Measurements from ENCODE around the gene VPS16. TPM values are rescaled to one million over a fixed set of nuclear protein-coding genes. Genes with fewer than 3 reads are reported as not detected.

The VPS16 gene
- total and polyA plus RNA-seq, 2 donors (not counting 1 experiment from before 2014, with no cell fraction given): 32.9 to 46.1 TPM

GRCh38 chr20:2814587-2815051 is 25.9 kb upstream of the VPS16 start, which contains the start of gene C20orf141:
C20orf141 (plus strand) TSS chr20:2814987; CDS start chr20:2815185, 198 bp downstream.
- H3K27ac ChIP-seq (ENCODE audit: insufficient read depth, low read length): peak within 1 kb of the TSS; percentile 81
- H2AFZ ChIP-seq (ENCODE audit: low read length): no peak within 1 kb of the TSS
- DNase-seq (ENCODE audit: low read depth in 2 of 2): peak; percentile 96

GRCh38 chr20:2815242-2815900 is 25.2 kb upstream of the VPS16 start:
- Histone ChIP-seq H3K4me1 (ENCODE audit: control insufficient read depth, extremely low read depth, insufficient read depth, low read length) (peaks cover 22% of the 10 kb centered on the region), H3K27ac (ENCODE audit: insufficient read depth, low read length) (peak overlapping the region; percentile 81), H3K4me3 (replicated peaks in 1 of 4; ENCODE audit: control extremely low read depth in 1 of 4, insufficient read depth in 1 of 4, low read depth in 3 of 4, low read length in 4 of 4) (no peak overlapping the region), H3K4me2 (ENCODE audit: extremely low read depth, insufficient read depth, low read length) (no peak overlapping the region), H3K9me3 (ENCODE audit: control insufficient read depth, insufficient read depth, low read depth, low read length) (no peaks in the 10 kb centered on the region), H3K36me3 (ENCODE audit: control insufficient read depth, insufficient read depth, low read length) (no peaks in the 10 kb centered on the region), H4K20me1 (ENCODE audit: control insufficient read depth, extremely low read depth, insufficient read depth, low read length) (no peaks in the 10 kb centered on the region), H3K79me2 (ENCODE audit: control insufficient read depth, insufficient read depth, low read length) (no peaks in the 10 kb centered on the region), H3K9ac (ENCODE audit: insufficient read depth, low read length) (peak overlapping the region; percentile 41), H3K27me3 (ENCODE audit: control insufficient read depth, insufficient read depth, low read length) (peaks cover under 1% of the 10 kb centered on the region), H2AFZ (ENCODE audit: low read length) (no peak overlapping the region)
- TF ChIP-seq CTCF (conservative IDR thresholded peaks at IDR 0.05 in 1 of 2, IDR thresholded peaks at IDR 0.05 in 1 of 2; ENCODE audit: low read depth in 1 of 2, low read length in 2 of 2): no peak
- no peak for TF ChIP-seq EZH2 (IDR thresholded peaks at IDR 0.05; ENCODE audit: low read length, missing control alignments)
- DNase-seq (ENCODE audit: low read depth in 2 of 2): no peak

More at GRCh38 chr20:2814587-2815051, 25.9 kb upstream of the VPS16 start, which contains the start of gene C20orf141:
- Histone ChIP-seq H4K20me1 (ENCODE audit: control insufficient read depth, extremely low read depth, insufficient read depth, low read length) (no peaks in the 10 kb centered on the region), H3K27me3 (ENCODE audit: control insufficient read depth, insufficient read depth, low read length) (no peaks in the 10 kb centered on the region), H3K36me3 (ENCODE audit: control insufficient read depth, insufficient read depth, low read length) (no peaks in the 10 kb centered on the region), H3K4me1 (ENCODE audit: control insufficient read depth, extremely low read depth, insufficient read depth, low read length) (peaks cover 18% of the 10 kb centered on the region), H3K4me2 (ENCODE audit: extremely low read depth, insufficient read depth, low read length) (peak within 1 kb of the TSS; percentile 42), H3K9ac (ENCODE audit: insufficient read depth, low read length) (peak within 1 kb of the TSS; percentile 41), H3K79me2 (ENCODE audit: control insufficient read depth, insufficient read depth, low read length) (no peaks in the 10 kb centered on the region), H3K4me3 (replicated peaks in 1 of 4; ENCODE audit: control extremely low read depth in 1 of 4, insufficient read depth in 1 of 4, low read depth in 3 of 4, low read length in 4 of 4) (no peak within 1 kb of the TSS), H3K9me3 (ENCODE audit: control insufficient read depth, insufficient read depth, low read depth, low read length) (no peaks in the 10 kb centered on the region)
- no peak for TF ChIP-seq CTCF (conservative IDR thresholded peaks at IDR 0.05 in 1 of 2, IDR thresholded peaks at IDR 0.05 in 1 of 2; ENCODE audit: low read depth in 1 of 2, low read length in 2 of 2)
- no peak for TF ChIP-seq EZH2 (IDR thresholded peaks at IDR 0.05; ENCODE audit: low read length, missing control alignments)

GRCh38 chr20:2816030-2816582 is 24.4 kb upstream of the VPS16 start, which contains the start of gene TMEM239:
TMEM239 (plus strand) TSS chr20:2816364; CDS start chr20:2816555, 191 bp downstream.
- Histone ChIP-seq H2AFZ (ENCODE audit: low read length) (no peak within 1 kb of the TSS), H3K4me2 (ENCODE audit: extremely low read depth, insufficient read depth, low read length) (no peak within 1 kb of the TSS), H3K79me2 (ENCODE audit: control insufficient read depth, insufficient read depth, low read length) (no peaks in the 10 kb centered on the region), H3K4me1 (ENCODE audit: control insufficient read depth, extremely low read depth, insufficient read depth, low read length) (peaks cover 24% of the 10 kb centered on the region), H4K20me1 (ENCODE audit: control insufficient read depth, extremely low read depth, insufficient read depth, low read length) (no peaks in the 10 kb centered on the region), H3K27ac (ENCODE audit: insufficient read depth, low read length) (peak within 1 kb of the TSS; percentile 81), H3K9ac (ENCODE audit: insufficient read depth, low read length) (no peak within 1 kb of the TSS), H3K4me3 (replicated peaks in 1 of 4; ENCODE audit: control extremely low read depth in 1 of 4, insufficient read depth in 1 of 4, low read depth in 3 of 4, low read length in 4 of 4) (no peak within 1 kb of the TSS), H3K36me3 (ENCODE audit: control insufficient read depth, insufficient read depth, low read length) (no peaks in the 10 kb centered on the region), H3K9me3 (ENCODE audit: control insufficient read depth, insufficient read depth, low read depth, low read length) (no peaks in the 10 kb centered on the region), H3K27me3 (ENCODE audit: control insufficient read depth, insufficient read depth, low read length) (peaks cover 7% of the 10 kb centered on the region)
- TF ChIP-seq EZH2 (IDR thresholded peaks at IDR 0.05; ENCODE audit: low read length, missing control alignments) (no peak), CTCF (conservative IDR thresholded peaks at IDR 0.05 in 1 of 2, IDR thresholded peaks at IDR 0.05 in 1 of 2; ENCODE audit: low read depth in 1 of 2, low read length in 2 of 2) (no peak)
- DNase-seq (ENCODE audit: low read depth in 2 of 2): no peak

Data from fibroblast of lung (primary cell).